GM12864 (cell line): ENCODE data around the gene GPSM1.

Experiments used
- DNase-seq: peaks from one replicate; pipeline ENCODE4 v3.0.0-alpha.2; 2011; ENCODE audit warnings: low read depth
- H3K4me3 ChIP-seq: 2 replicates; pipeline ENCODE4 v1.5.1; 2011; ENCODE audit warnings: mild to moderate bottlenecking, low read depth, low read length, control low read depth
- TF ChIP-seq, protein P1 (sequence below): IDR thresholded peaks from 2 replicates; pipeline ENCODE4 v1.5.1; 2011; ENCODE audit warnings: low read depth, mild to moderate bottlenecking, moderate library complexity, low read length, control low read depth, inconsistent platforms; ENCODE audit errors: missing control alignments

The GPSM1 gene

DNA sequence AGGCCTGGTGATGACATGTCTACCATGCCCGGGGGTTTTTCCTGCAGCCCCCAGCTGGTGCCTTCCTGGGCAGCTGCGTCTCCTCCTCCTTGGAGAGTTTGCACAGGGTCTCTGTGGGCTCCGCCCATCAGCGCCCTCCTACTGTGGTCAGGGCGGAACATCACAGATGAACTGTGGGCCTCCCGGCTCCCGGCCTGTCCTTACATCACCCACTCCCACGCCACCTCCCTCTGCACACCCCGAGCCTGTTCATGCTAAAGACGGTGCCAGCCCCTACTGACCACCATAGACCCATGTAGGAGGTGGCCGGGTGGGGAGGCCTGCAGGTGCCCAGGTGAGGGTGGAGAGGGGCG lies 12.6 kb downstream of the GPSM1 start:
- TF ChIP-seq, protein P1, sequence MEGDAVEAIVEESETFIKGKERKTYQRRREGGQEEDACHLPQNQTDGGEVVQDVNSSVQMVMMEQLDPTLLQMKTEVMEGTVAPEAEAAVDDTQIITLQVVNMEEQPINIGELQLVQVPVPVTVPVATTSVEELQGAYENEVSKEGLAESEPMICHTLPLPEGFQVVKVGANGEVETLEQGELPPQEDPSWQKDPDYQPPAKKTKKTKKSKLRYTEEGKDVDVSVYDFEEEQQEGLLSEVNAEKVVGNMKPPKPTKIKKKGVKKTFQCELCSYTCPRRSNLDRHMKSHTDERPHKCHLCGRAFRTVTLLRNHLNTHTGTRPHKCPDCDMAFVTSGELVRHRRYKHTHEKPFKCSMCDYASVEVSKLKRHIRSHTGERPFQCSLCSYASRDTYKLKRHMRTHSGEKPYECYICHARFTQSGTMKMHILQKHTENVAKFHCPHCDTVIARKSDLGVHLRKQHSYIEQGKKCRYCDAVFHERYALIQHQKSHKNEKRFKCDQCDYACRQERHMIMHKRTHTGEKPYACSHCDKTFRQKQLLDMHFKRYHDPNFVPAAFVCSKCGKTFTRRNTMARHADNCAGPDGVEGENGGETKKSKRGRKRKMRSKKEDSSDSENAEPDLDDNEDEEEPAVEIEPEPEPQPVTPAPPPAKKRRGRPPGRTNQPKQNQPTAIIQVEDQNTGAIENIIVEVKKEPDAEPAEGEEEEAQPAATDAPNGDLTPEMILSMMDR = no peak
- no peak for DNase-seq
- H3K4me3 ChIP-seq = no peak overlapping the region

DNA sequence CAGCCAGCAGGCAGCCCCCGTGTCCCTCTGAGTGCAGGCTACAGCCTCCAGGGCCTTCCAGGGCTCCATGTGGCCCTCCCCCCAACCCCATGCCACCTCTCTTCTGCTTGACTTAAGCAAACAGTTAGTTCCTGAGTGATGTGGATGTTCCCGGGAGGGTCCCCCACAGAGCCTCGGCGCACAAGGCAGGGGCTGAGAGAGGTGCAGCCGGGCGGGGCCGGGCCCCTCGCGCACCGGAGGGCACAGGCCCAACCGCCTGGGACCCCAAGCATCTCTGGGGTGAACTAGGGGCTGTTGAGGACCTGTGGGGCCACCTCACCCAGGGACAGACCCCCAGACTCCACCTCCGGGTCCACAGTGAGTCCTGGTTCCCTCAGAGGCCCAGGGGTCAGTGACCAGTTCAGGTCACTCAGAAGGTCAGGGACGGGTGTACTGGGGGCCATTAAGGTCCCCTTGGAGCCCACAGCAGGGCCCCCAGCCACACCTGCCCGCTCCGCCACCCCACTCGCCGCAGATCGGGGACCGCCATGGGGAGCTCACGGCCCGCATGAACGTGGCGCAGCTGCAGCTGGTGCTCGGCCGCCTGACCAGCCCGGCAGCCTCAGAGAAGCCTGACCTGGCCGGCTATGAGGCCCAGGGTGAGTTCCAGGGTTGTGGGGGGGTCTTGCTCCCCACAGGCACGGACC lies 13.2 kb downstream of the GPSM1 start:
- TF ChIP-seq, protein P1 = no peak
- DNase-seq = no peak

DNA sequence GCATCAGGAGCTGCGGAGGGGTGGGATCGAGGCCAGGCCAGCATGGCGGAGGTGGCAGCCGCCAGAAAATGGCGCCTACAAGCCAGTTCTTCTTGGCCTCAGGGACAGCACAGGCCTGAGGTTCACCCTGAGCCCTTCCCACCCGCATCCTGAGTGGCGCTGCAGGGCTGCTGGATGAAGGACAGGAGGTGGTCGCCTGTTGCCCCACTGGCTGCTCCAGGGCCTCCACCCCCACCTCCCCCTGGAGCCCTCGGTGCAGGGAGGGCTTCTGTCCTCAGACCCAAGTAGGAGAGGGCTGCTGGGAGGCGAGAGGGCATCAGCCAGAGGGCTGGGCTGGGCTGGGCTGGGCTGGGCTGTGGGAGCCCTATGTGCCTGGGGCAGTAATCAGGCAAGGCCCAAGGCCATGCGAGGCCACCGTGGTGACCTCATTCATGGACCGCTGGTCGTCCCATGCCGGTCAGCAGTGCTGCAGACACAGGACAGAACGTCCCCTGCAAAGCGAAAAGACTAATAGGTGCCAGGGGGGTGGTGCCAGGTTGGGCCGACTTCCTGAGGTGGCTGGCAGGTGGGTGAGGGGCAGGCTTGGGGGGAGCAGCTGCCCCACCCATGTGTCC lies 13.8 kb downstream of the GPSM1 start:
- TF ChIP-seq, protein P1 = no peak
- no peak overlapping the region for H3K4me3 ChIP-seq
- no peak for DNase-seq

More for the DNA sequence above, 13.2 kb downstream of the GPSM1 start:
- H3K4me3 ChIP-seq = no peak overlapping the region

DNA sequence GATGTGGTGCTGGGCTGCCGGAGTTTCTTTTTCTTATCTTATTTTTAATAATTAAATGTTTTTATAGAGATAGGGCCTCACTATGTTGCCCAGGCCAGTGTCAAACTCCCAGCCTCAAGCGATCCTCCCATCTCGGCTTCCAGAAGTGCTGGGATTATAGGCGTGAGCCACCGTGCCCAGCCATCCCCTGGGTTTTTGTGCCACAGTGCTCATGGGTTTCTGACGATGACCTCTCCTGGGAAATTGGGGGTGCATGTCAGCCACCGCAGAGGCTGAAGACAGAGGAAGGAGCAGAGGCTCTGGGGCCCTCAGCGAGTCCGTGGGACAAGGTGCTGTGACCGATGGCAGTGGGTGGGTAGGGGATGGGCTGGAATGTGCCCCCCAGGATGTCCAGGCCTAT lies 14.4 kb downstream of the GPSM1 start:
- DNase-seq = no peak
- TF ChIP-seq, protein P1 = no peak
- no peak overlapping the region for H3K4me3 ChIP-seq

DNA sequence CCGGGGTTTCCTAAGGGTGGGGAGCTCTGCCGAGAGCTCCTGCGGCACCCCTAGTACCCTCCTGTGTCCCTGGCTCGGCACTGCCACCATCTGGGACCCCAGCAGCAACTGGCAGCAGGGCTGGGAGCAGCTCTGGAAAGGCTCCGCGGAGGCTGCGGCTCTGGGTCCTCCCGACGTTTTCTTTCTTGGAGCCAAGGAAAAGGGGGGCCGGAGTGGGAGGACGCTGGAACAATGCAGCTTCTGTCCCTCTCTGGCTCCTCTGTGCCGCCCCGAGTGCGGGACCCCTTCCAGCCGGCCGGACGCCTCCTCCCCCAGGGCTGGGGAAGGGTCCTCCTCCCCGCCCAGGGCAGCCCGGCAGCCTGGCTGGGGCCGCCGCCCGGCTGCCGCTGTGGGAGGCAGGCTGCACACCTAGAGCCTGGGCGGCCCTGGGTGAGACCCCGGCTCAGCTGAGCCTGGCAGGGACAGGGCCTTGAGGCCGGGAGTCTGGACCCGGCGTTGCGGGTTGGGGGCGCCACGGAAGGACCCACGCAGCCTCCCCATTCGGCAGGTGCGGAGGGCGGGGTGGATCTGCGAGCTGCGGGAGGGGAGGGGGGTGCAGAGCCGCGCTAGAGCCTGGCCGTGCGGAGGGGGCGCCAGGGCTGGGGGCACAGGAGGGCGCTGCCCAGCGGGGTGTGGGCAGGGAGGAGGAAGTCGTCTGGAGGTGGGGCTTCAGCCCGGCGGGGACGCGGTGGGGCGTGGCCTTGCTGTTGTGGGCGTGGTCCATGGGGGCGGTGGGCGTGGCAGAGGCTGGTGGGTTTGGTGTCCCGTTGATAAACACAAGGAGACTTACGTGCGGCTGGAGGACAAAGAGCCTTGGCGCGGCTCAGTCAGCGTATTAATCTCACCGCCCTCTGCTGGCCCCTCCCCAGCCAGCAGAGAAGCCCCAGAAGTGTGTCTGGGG lies 15.1 kb downstream of the GPSM1 start:
- DNase-seq = no peak
- H3K4me3 ChIP-seq = no peak overlapping the region
- TF ChIP-seq, protein P1 = no peak

DNA sequence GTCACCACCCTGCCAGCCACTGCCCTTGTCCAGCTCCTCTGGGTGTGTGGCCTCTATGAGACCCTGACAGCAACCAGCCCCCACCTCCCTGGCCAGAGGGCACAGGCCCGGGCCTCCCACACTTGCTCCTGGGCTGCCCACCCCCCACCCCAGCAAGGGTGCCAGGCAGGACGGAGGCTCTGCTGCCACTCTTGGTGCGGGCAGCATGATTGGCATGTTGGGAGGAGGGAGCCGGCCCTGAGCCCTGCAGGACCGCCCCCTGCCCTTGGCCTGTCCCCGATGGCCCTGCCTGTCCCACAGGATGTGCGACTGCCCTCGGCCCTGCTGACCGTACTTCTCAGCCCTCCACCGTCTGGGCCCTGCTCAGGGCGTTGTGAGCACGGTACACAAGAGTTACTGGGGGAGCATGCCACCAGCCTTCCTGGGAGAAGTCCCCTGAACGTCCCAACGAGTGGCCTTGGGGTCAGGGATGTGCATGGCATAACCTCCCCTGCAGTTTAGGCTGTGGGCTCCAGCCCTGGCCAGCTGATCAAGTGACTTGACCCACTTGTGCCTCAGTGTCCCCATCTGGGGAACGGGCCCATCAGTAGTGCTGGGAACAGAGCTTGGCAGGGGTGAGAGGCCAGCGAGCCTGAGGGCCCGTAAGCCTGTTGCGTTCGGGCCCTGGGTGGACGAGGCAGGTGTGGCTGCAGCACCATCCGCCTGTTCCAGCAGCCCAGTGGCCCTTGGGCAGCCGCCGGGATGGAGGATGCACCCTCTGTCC lies 16.0 kb downstream of the GPSM1 start:
- DNase-seq = no peak
- no peak overlapping the region for H3K4me3 ChIP-seq
- TF ChIP-seq, protein P1 = no peak
